Heart right ventricle (tissue), 16 donors: ENCODE results near the gene DPP10. TPM values are rescaled to one million over a fixed set of nuclear protein-coding genes. Genes with fewer than 3 reads are reported as not detected.
"Not testable (repeated sequence)": the region's sequence is repeated elsewhere in the genome, so short reads cannot be mapped to it uniquely, and the experiment has no call there.

Experiments used
- ATAC-seq, 8 donors: fragments of 200-7000 bp; cut with Tn5 transposase; one replicate each; pipeline ENCODE4 v1.9.1; 2020; ENCODE audit warnings: mild to moderate bottlenecking in 8 of 8, moderate library complexity in 8 of 8, moderate number of reproducible peaks in 1 of 8
- DNase-seq, 2 donors: peaks; one replicate each; pipeline ENCODE4 v3.0.0-alpha.2; 2020
- H3K27ac ChIP-seq, 10 donors: fragments of 200-600 bp; sonication (generic) in 2 of 10; one replicate each; pipeline versions ENCODE4 v1.5.0 to v1.8.0; 2020 to 2022; ENCODE audit warnings: mild to moderate bottlenecking in 3 of 10
- H3K27me3 ChIP-seq, 7 donors: fragments of 200-600 bp; one replicate each; pipeline ENCODE4 v1.8.0; 2021 to 2022; ENCODE audit warnings: mild to moderate bottlenecking in 2 of 7
- H3K36me3 ChIP-seq, 9 donors: fragments of 200-600 bp; sonication (generic) in 1 of 9; one replicate each; pipeline versions ENCODE4 v1.5.0 to v1.8.0; 2020 to 2022; ENCODE audit warnings: mild to moderate bottlenecking in 2 of 9
- H3K4me1 ChIP-seq, 9 donors: fragments of 200-600 bp; sonication (generic) in 1 of 9; one replicate each; pipeline versions ENCODE4 v1.5.0 to v1.8.0; 2020 to 2022; ENCODE audit warnings: mild to moderate bottlenecking in 4 of 9
- H3K4me3 ChIP-seq, 10 donors: fragments of 200-600 bp; sonication (generic) in 2 of 10; one replicate each; pipeline versions ENCODE4 v1.5.0 to v1.8.0; 2020 to 2022; ENCODE audit warnings: mild to moderate bottlenecking in 7 of 10, moderate library complexity in 2 of 10
- H3K9me3 ChIP-seq, 11 donors: fragments of 200-600 bp in 10 of 11; sonication (generic) in 2 of 11; one replicate each; pipeline versions ENCODE4 v1.5.0 to v1.8.0; 2013 to 2022; ENCODE audit warnings: mild to moderate bottlenecking in 2 of 11, control low read depth in 1 of 11, moderate library complexity in 1 of 11
- WGBS, 2 donors: extraction: QIAGEN DNeasy Blood & Tissue Kit; methylation state at CpG; one replicate each; pipeline ENCODE4 v1.1.7; 2013; ENCODE audit warnings: inconsistent platforms in 1 of 2; 5-methylcytosine and 5-hydroxymethylcytosine counted together
- intact Hi-C, 10 donors: fragments of 100-400 bp; cut with DNase I; formaldehyde crosslinking; loops; one replicate each; pipeline versions ENCODE4 v1.11.1 to v1.14.2; 2022
- polyA plus RNA-seq, 2 donors: library from polyadenylated mRNA; stranded (reverse); fragments of 200-250 nt; gene quantifications; one replicate each; pipeline ENCODE4 v1.2.3, GENCODE V29; 2013
- total RNA-seq, 10 donors: library from RNA; stranded (reverse); fragmentation: NEBNext Ultra II Directional in 3 of 10; extraction: Animal tissue kit (Norgen Biotek cat#: 25700) in 3 of 10; gene quantifications; one replicate each; pipeline versions ENCODE4 v1.2.1 to v1.2.4, GENCODE V29; 2021 to 2023
- TF ChIP-seq, protein P1 (sequence below), 9 donors: fragments of 200-600 bp; sonication (generic) in 2 of 9; IDR thresholded peaks; one replicate each; pipeline versions ENCODE4 v1.5.0 to v1.8.0; 2021 to 2022; ENCODE audit warnings: antibody characterized with exemption in 9 of 9, mild to moderate bottlenecking in 5 of 9, moderate library complexity in 1 of 9
- donor health status: Arrhythmogenic right ventricular cardiomyopathy.
- donor health status: ischemic (EF 13 %, LVEDD 7.1; RV severe dilation, severe dysfunction).
- donor health status: healthy with polysubstance abuse.
- donor health status: DM: no; HTN: yes; CAD: no.
- donor health status: DM: no; HTN: no; CAD: no.
- donor health status: ischemic (EF 25% LVEDD 6.9; RV normal size, moderate dysfunction).
- donor health status: ischemic (EF 25% LVEDD 5.7; RV mildly dilated, moderate dysfunction).
- donor health status: healthy.
- donor health status: DM: yes; HTN: yes; CAD: no.
- donor health status: Ischemic cardiomyopathy.
- donor health status: ischemic (EF 35%, LVEDD 5.7; RV mildly dilated, moderate dysfunction).
- donor health status: nonischemic (EF 11% LVEDD 7.7; RV severe dilation, severe dysfunction).
- donor health status: DM: yes; HTN: yes; CAD: no.
- donor health status: PGD.
- donor health status: ischemic (EF 29% LVEDD 5.4; RV normal size, mild dysfunction).
- donor health status: nonischemic (EF 23%, LVEDD 6.1; RV moderate dilation, normal function).

DPP10 gene
- total and polyA plus RNA-seq, 12 donors, result 0.15 to 0.49 (median 0.38) TPM; not detected in 9

- Histone ChIP-seq H3K4me3 (no peak overlapping the region), H3K36me3 (no peaks in the 10 kb centered on the region), H3K27ac (no peak overlapping the region), H3K9me3 (peaks cover 0 to 11% (median 0%) of the 10 kb centered on the region in 11 donors), H3K27me3 (no peaks in the 10 kb centered on the region), H3K4me1 (no peaks in the 10 kb centered on the region)
- intact Hi-C loops, result no loop called here
- no peak for ATAC-seq
- no peak for DNase-seq
- WGBS, 2 donors, result 65 to 71% methylated on average over 2 of the region's 2 CpGs
- TF ChIP-seq, protein P1, sequence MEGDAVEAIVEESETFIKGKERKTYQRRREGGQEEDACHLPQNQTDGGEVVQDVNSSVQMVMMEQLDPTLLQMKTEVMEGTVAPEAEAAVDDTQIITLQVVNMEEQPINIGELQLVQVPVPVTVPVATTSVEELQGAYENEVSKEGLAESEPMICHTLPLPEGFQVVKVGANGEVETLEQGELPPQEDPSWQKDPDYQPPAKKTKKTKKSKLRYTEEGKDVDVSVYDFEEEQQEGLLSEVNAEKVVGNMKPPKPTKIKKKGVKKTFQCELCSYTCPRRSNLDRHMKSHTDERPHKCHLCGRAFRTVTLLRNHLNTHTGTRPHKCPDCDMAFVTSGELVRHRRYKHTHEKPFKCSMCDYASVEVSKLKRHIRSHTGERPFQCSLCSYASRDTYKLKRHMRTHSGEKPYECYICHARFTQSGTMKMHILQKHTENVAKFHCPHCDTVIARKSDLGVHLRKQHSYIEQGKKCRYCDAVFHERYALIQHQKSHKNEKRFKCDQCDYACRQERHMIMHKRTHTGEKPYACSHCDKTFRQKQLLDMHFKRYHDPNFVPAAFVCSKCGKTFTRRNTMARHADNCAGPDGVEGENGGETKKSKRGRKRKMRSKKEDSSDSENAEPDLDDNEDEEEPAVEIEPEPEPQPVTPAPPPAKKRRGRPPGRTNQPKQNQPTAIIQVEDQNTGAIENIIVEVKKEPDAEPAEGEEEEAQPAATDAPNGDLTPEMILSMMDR (IDR thresholded peaks at IDR 0.05), result no peak
These were observed 303.3 kb downstream of the DPP10 start for GRCh38 chr2:114745700-114746099.

DNA sequence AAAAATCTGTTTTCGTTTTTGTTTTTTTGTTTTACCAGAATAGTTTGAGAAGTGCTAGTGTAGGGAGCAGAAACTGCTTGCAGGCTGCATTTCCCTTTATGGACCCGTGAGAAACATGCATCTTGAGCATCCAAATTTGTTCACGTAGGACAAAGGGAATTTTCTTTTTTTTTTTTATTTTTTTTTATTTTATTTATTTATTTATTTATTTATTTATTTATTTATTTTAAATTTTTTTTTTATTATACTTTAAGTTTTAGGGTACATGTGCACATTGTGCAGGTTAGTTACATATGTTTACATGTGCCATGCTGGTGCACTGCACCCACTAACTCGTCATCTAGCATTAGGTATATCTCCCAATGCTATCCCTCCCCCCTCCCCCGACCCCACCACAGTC is 305.7 kb downstream of the DPP10 start:
- H3K4me3 ChIP-seq, H3K27ac ChIP-seq, DNase-seq, intact Hi-C loops, ATAC-seq, H3K4me1 ChIP-seq, H3K36me3 ChIP-seq, H3K27me3 ChIP-seq: not testable (repeated sequence)
- peaks cover 0 to 11% (median 0%) of the 10 kb centered on the region in 11 donors for H3K9me3 ChIP-seq
- WGBS, 2 donors, result 74 to 90% methylated on average over 3 of the region's 5 CpGs

DNA sequence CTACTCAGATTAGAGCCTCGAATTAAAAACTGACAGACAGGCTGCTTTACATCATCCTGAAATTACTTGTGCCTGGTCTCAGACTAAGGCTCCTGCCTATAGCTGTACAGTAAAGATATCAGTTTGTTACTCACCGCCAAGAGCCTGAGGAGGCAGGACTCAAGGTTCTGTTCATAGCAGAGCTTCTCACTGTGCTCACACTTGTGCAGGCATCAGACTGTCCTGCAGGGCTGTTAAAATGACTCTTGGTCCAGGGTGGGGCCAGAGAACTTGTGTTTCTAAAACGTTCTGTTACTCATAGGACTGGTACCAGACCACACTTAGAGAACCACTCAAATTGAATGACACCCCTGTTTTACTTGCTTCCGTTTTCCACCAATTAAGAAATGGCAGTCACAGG is 310.0 kb downstream of the DPP10 start:
- Histone ChIP-seq H3K27ac (no peak overlapping the region), H3K4me1 (peaks cover 0 to 6% (median 0%) of the 10 kb centered on the region in 9 donors), H3K27me3 (no peaks in the 10 kb centered on the region), H3K9me3 (peaks cover 0 to 11% (median 0%) of the 10 kb centered on the region in 11 donors), H3K4me3 (no peak overlapping the region), H3K36me3 (no peaks in the 10 kb centered on the region)
- TF ChIP-seq, protein P1 (IDR thresholded peaks at IDR 0.05), result no peak
- 50 to 51% methylated on average over 4 of the region's 4 CpGs for WGBS, 2 donors
- DNase-seq, result no peak
- no peak for ATAC-seq
- intact Hi-C loops, result no loop called here

GRCh38 chr2:114753145-114753544 is 310.7 kb downstream of the DPP10 start:
- H3K27ac ChIP-seq, result no peak overlapping the region
- H3K4me3 ChIP-seq, result no peak overlapping the region
- no peaks in the 10 kb centered on the region for H3K27me3 ChIP-seq
- H3K36me3 ChIP-seq, result no peaks in the 10 kb centered on the region
- no peak for ATAC-seq
- no peak for DNase-seq
- intact Hi-C loops, result no loop called here
- peaks cover 0 to 11% (median 0%) of the 10 kb centered on the region in 11 donors for H3K9me3 ChIP-seq
- WGBS, 2 donors, result 90 to 91% methylated on average over 2 of the region's 2 CpGs
- H3K4me1 ChIP-seq, result peaks cover 0 to 6% (median 0%) of the 10 kb centered on the region in 9 donors
- TF ChIP-seq, protein P1 (IDR thresholded peaks at IDR 0.05), result no peak

DNA sequence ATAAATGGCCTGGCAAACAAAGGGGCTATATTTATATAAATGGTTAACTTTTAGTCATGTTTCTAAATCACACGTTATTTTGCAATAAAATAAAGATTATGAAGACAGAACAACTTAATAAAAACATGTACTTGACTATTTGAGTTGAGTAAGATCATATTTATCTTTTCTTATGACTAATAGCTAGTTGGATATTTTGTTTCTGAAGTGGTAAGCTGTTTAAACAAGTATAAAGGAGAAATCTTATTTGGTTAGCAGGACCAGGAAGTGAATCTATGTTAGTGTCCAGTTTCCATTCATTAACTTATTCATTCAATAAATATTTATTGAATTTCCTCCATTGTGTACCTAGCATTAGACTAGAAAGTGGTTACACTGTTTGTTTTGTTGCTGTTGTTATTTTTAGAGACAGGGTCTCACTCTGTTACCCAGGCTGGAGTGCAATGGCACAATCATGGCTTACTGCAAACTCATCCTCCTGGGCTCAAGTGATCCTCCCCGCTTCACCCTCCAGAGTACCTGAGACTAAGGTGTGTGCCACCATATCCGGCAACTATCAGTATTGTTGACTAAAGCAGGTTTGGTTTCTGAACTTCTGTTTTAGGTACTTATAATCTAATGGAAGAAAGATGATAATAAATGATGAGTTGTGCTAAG is 312.6 kb downstream of the DPP10 start:
- Histone ChIP-seq H3K27ac (no peak overlapping the region), H3K9me3 (peaks cover 0 to 1% (median 0%) of the 10 kb centered on the region in 11 donors), H3K27me3 (no peaks in the 10 kb centered on the region), H3K4me3 (no peak overlapping the region), H3K36me3 (no peaks in the 10 kb centered on the region), H3K4me1 (peaks cover 0 to 6% (median 0%) of the 10 kb centered on the region in 9 donors)
- ATAC-seq, result no peak
- TF ChIP-seq, protein P1 (IDR thresholded peaks at IDR 0.05), result no peak
- DNase-seq, result no peak
- 80 to 83% methylated on average over 3 of the region's 3 CpGs for WGBS, 2 donors
- intact Hi-C loops, result no loop called here
